LNCAP (cell line): Measurements from ENCODE around the gene PTCD2.

Experiments used
- TF ChIP-seq, protein P1 (sequence below): fragments of 450-650 bp; IDR thresholded peaks from 2 replicates; pipeline ENCODE4 v1.5.1; 2017; ENCODE audit warnings: mild to moderate bottlenecking

Gene PTCD2

DNA sequence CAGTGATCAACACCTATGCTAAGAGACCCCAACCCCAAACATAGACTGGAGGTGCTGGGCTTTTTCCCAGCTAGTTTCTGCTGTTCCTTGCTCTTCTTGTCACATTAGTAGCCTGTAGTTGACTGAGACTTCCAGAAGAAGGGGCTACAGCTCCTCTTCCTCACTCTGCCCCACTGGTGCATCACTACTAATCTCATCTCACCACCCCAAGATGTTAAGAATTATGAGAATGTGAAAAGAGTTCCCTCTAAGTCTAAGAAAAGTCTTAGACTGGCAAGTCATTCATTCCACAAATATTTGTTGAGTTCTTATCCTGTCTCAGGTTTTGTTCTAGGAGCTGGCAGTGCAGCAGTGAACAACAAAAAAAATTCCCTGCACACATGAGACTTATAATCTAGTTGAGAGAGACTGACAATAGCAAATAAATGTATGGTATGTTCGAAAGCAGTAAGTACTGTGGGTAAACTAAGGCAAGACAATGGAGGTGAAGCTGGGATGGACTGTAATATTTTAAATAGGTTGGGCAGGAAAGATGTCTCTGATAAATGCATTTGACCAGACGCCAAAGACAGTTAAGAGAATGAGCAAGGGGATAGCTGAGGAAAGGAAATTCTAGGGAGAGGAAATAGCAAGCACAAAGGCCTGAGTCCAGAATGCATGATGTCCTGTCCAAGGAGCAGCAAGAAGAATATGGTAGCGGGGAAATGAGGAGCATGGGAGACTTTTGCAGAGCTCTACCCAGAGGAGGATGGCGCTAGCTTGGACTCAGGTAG lies 92.3 kb downstream of the PTCD2 start:
- TF ChIP-seq, protein P1, sequence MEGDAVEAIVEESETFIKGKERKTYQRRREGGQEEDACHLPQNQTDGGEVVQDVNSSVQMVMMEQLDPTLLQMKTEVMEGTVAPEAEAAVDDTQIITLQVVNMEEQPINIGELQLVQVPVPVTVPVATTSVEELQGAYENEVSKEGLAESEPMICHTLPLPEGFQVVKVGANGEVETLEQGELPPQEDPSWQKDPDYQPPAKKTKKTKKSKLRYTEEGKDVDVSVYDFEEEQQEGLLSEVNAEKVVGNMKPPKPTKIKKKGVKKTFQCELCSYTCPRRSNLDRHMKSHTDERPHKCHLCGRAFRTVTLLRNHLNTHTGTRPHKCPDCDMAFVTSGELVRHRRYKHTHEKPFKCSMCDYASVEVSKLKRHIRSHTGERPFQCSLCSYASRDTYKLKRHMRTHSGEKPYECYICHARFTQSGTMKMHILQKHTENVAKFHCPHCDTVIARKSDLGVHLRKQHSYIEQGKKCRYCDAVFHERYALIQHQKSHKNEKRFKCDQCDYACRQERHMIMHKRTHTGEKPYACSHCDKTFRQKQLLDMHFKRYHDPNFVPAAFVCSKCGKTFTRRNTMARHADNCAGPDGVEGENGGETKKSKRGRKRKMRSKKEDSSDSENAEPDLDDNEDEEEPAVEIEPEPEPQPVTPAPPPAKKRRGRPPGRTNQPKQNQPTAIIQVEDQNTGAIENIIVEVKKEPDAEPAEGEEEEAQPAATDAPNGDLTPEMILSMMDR, result no peak

DNA sequence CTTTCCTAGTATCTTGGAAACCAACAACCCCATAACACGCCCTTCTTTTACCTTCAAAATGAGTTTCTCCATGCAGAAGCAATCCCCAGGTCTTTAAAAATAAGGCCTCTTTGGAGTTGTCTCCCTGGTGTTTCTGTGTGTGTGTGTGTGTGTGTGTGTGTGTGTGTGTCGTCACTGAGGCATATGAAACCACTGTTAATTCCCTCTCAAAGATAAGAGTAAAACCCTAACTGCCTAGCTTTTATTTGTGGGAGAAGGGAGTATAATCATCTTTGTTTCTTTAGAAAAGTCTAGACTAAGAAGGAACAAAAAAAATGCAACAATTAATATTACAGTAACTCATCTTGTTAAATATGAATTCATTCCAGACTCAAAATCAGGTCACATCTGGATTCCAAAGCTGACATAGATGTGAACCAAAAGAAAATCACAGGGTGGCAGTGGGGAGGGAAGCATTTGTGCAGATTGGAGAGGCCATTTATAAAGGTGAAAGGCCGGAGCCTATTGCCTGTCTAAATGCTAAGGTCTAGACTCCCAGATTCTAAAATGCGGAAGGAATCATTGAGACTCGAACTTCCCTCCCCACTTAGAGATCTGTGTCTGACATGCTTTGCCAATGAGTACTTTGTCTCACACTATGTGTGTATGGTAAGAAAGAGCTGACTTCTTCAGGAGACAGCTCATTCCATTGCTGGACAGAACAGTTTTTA lies 95.6 kb downstream of the PTCD2 start:
- TF ChIP-seq, protein P1, result no peak

DNA sequence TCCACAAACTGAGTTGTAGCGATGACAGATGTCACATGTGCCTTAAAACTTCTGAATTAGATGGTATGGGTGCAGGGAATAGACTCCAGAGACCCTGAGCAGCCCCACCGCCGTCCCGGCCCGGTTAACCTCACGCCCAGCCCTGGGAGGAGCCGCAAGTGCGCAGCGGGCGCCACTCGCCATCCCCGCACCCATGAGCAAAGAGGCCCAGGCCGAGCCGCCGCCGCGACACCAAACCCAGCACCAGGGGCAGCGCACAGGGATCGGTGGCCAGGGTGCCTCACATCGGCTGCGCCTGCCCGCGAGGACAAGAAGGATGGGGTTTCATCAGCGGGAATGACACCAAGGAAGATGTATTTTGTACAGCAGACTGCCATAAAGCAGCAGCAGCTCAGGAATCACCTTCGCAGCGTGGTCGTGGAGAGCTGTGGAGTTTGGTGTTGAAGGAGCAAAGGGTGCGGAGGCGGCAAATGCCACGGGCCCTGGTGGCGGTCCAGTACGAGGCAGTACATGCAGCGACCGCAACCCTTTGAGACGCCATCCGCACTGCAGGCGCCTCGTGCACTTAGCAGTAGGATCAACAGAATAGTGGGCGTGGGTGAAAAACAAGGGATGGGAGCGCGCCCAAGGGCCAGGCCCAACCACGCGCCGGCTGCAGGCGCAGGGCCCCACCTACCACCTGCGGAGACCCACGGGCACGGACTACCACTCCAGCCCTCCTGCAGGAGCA lies 97.3 kb downstream of the PTCD2 start:
- TF ChIP-seq, protein P1, result no peak
